Panc1 (cell line): ENCODE measurements around the gene SGPP1. TPM values are rescaled to one million over a fixed set of nuclear protein-coding genes. Genes with fewer than 3 reads are reported as not detected.

Experiments used
- ATAC-seq: fragments of 200-7000 bp; cut with Tn5 transposase; 2 replicates; pipeline ENCODE4 v1.9.1; 2020; ENCODE audit warnings: mild to moderate bottlenecking, moderate library complexity
- BruUV-seq: library from RNA; stranded (reverse); fragments of 400-500 nt; replicated peaks from 2 replicates; lab custom pipeline; 2021; lab: Mats Ljungman, UMichigan
- CTCF ChIA-PET: fragments of 300-600 bp; sonication (Branson Sonifier 250); formaldehyde crosslinking; loops from one replicate; lab custom pipeline; 2022; ENCODE audit warnings: antibody characterized with exemption; lab: Charles Lee
- POLR2A ChIA-PET: fragments of 300-600 bp; sonication (Branson Sonifier 250); formaldehyde crosslinking; loops from one replicate; lab custom pipeline; 2022; ENCODE audit warnings: antibody characterized with exemption; lab: Charles Lee
- DNase-seq: peaks from one replicate; pipeline ENCODE4 v3.0.0-alpha.2; 2010; ENCODE audit warnings: low read depth, low spot score
- H3K27ac ChIP-seq: 2 replicates; pipeline ENCODE4 v1.5.1; 2011; ENCODE audit warnings: mild to moderate bottlenecking, low read length, inconsistent platforms
- H3K27me3 ChIP-seq: fragments of 200-500 bp; sonication (Bioruptor generic); 2 replicates; pipeline ENCODE4 v1.6.0; 2014; ENCODE audit warnings: low read length, inconsistent platforms; ENCODE audit not compliant: control insufficient read depth, insufficient read depth
- H3K36me3 ChIP-seq: fragments of 200-500 bp; sonication (Bioruptor generic); 2 replicates; pipeline ENCODE4 v1.5.1; 2014; ENCODE audit warnings: inconsistent platforms, mild to moderate bottlenecking, low read length, moderate library complexity; ENCODE audit not compliant: control insufficient read depth, insufficient read depth
- H3K4me1 ChIP-seq: 2 replicates; pipeline ENCODE4 v1.5.1; 2011; ENCODE audit warnings: inconsistent platforms, mild to moderate bottlenecking, low read length, moderate library complexity; ENCODE audit not compliant: control insufficient read depth, insufficient read depth
- H3K4me3 ChIP-seq, 2 experiments: 2 replicates each; pipeline ENCODE4 v1.5.1; 2011 to 2012; ENCODE audit warnings: low read depth in 2 of 2, low read length in 2 of 2, mild to moderate bottlenecking in 2 of 2, inconsistent platforms in 1 of 2, moderate library complexity in 1 of 2
- H3K9me3 ChIP-seq: fragments of 200-500 bp; sonication (Bioruptor generic); 2 replicates; pipeline ENCODE4 v1.5.1; 2014; ENCODE audit warnings: low read depth, mild to moderate bottlenecking, inconsistent platforms, low read length, moderate library complexity; ENCODE audit not compliant: control insufficient read depth, insufficient read depth
- CTCF ChIP-seq: fragments of 450-650 bp; IDR thresholded peaks from 2 replicates; pipeline ENCODE4 v1.5.1; 2017; ENCODE audit warnings: mild to moderate bottlenecking
- POLR2AphosphoS5 ChIP-seq: IDR thresholded peaks from 2 replicates; pipeline ENCODE4 v1.6.1; 2012; ENCODE audit warnings: mild to moderate bottlenecking, low read depth, low read length, moderate library complexity
- REST ChIP-seq, 2 experiments: IDR thresholded peaks; 2 replicates each; pipeline ENCODE4 v1.6.1; 2011 to 2012; ENCODE audit warnings: low read depth in 2 of 2, control low read depth in 1 of 2, low read length in 1 of 2, mild to moderate bottlenecking in 1 of 2, moderate library complexity in 1 of 2; ENCODE audit not compliant: insufficient read depth in 1 of 2
- SIN3A ChIP-seq: IDR thresholded peaks from 2 replicates; pipeline ENCODE4 v1.6.1; 2012; ENCODE audit warnings: low read depth, mild to moderate bottlenecking, low read length, moderate library complexity, borderline replicate concordance; ENCODE audit not compliant: insufficient read depth
- TCF7L2 ChIP-seq: IDR thresholded peaks from 2 replicates; pipeline ENCODE4 v1.6.1; 2011; ENCODE audit warnings: mild to moderate bottlenecking, low read depth, low read length, inconsistent platforms
- in situ Hi-C: cut with HindIII; loops from 2 replicates; pipeline ENCODE4 v1.10.0; 2016; ENCODE audit warnings: low sequenced_read_pairs, low pct_unique_long_range_greater_than_20kb
- intact Hi-C: fragments of 100-400 bp; cut with micrococcal nuclease; formaldehyde crosslinking; loops from one replicate; pipeline ENCODE4 v1.10.0; 2022; ENCODE audit not compliant: unreplicated experiment
- total RNA-seq: library from RNA; stranded (reverse); gene quantifications from one replicate; pipeline ENCODE4 v1.2.1, GENCODE V29; 2021; ENCODE audit not compliant: unreplicated experiment

The SGPP1 gene
- total RNA-seq, 1 experiment from 2014 or later = 30.0 TPM

- no peaks in the 10 kb centered on the region for H3K9me3 ChIP-seq
- H3K4me3 ChIP-seq = no peak overlapping the region
- ChIA-PET POLR2A (interaction anchor here (0.6 kb wide), 1 partner anchor 21 kb away, joined by 3 read pairs; no protein-coding TSS in a partner anchor), CTCF (no interaction called here)
- DNase-seq (no peak), ATAC-seq (no peak)
- TF ChIP-seq SIN3A (no peak), TCF7L2 (no peak), POLR2AphosphoS5 (no peak), REST (IDR thresholded peaks at IDR 0.05; ENCODE audit: insufficient read depth in 1 of 2, low read depth in 2 of 2, low read length in 1 of 2) (no peak), CTCF (no peak)
- H3K36me3 ChIP-seq = no peaks in the 10 kb centered on the region; the same call in 1 of the 2 replicates
- in situ Hi-C loops = no loop called here
- no peaks in the 10 kb centered on the region for H3K27me3 ChIP-seq
- peaks cover 18% of the 10 kb centered on the region for H3K4me1 ChIP-seq
- no peak overlapping the region for H3K27ac ChIP-seq
- intact Hi-C loops = no loop called here
- no TSS peak for BruUV-seq
Measured at GRCh38 chr14:63672417-63673180, 55.3 kb downstream of the SGPP1 start.

GRCh38 chr14:63671987-63672386 is 55.9 kb downstream of the SGPP1 start:
- ChIA-PET CTCF (no interaction called here), POLR2A (no interaction called here)
- no peak for TF ChIP-seq TCF7L2

GRCh38 chr14:63670692-63671091 is 57.2 kb downstream of the SGPP1 start:
- in situ Hi-C loops = no loop called here
- peaks cover 7% of the 10 kb centered on the region; the same call in 1 of the 2 replicates for H3K4me1 ChIP-seq
- no peaks in the 10 kb centered on the region for H3K36me3 ChIP-seq
- no peak overlapping the region for H3K4me3 ChIP-seq
- ChIA-PET CTCF (interaction anchor here (0.6 kb wide), 1 partner anchor 136 kb away, joined by 11 read pairs; no protein-coding TSS in a partner anchor), POLR2A (no interaction called here)
- TF ChIP-seq CTCF (no peak), POLR2AphosphoS5 (no peak), REST (IDR thresholded peaks at IDR 0.05; ENCODE audit: insufficient read depth in 1 of 2, low read depth in 2 of 2, low read length in 1 of 2) (no peak), SIN3A (no peak), TCF7L2 (no peak)
- no peaks in the 10 kb centered on the region for H3K27me3 ChIP-seq
- DNase-seq (no peak), ATAC-seq (no peak)
- no TSS peak for BruUV-seq
- intact Hi-C loops = no loop called here
- H3K9me3 ChIP-seq = no peaks in the 10 kb centered on the region
- no peak overlapping the region for H3K27ac ChIP-seq

More at GRCh38 chr14:63671987-63672386, 55.9 kb downstream of the SGPP1 start:
- intact Hi-C loops (no loop called here), in situ Hi-C loops (no loop called here)
- H3K4me1 ChIP-seq = peaks cover 12% of the 10 kb centered on the region
- BruUV-seq = no TSS peak
- DNase-seq = no peak
- H3K4me3 ChIP-seq = no peak overlapping the region
- H3K9me3 ChIP-seq = no peaks in the 10 kb centered on the region
- H3K27me3 ChIP-seq = no peaks in the 10 kb centered on the region
- H3K36me3 ChIP-seq = no peaks in the 10 kb centered on the region; the same call in 1 of the 2 replicates
- no peak for ATAC-seq
- H3K27ac ChIP-seq = no peak overlapping the region; the same call in 1 of the 2 replicates
